B cell (primary cell): ENCODE data around the gene WDR5. TPM values are rescaled to one million over a fixed set of nuclear protein-coding genes. Genes with fewer than 3 reads are reported as not detected.

Source experiments
- ATAC-seq: fragments of 200-7000 bp; cut with Tn5 transposase; one replicate; pipeline ENCODE4 v1.10.0; 2021; ENCODE audit warnings: low read depth, mild to moderate bottlenecking, moderate number of reproducible peaks, moderate library complexity
- CTCF ChIA-PET: fragments of 350-600 bp; sonication (Branson Sonifier 250); formaldehyde crosslinking; loops from one replicate; lab custom pipeline; 2021; ENCODE audit warnings: antibody characterized with exemption, inconsistent platforms; lab: Charles Lee
- POLR2A ChIA-PET: fragments of 350-600 bp; sonication (Branson Sonifier 250); formaldehyde crosslinking; loops from one replicate; lab custom pipeline; 2021; ENCODE audit warnings: antibody characterized with exemption; lab: Charles Lee
- DNase-seq: peaks from one replicate; pipeline ENCODE4 v3.0.0; 2013
- H2AFZ ChIP-seq: 2 replicates; pipeline ENCODE4 v1.6.1; 2012; ENCODE audit warnings: mild to moderate bottlenecking, low read depth, low read length; ENCODE audit not compliant: insufficient read depth, poor library complexity, severe bottlenecking
- H3K27ac ChIP-seq, 2 donors: 1 replicate in 1 of 2; 2 replicates in 1 of 2; pipeline ENCODE4 v1.5.1; 2012 to 2013; ENCODE audit warnings: low read length in 2 of 2, mild to moderate bottlenecking in 2 of 2, moderate library complexity in 1 of 2
- H3K27me3 ChIP-seq, 4 experiments: fragments of 200-600 bp in 1 of 4; sonication (generic) in 1 of 4; replicated peaks in 1 of 4; 1 replicate in 2 of 4; 2 replicates in 2 of 4; pipeline versions ENCODE4 v1.6.1 to v1.7.0; 2013 to 2016; ENCODE audit warnings: low read length in 3 of 4, mild to moderate bottlenecking in 2 of 4, mixed read lengths in 1 of 4, moderate library complexity in 1 of 4; ENCODE audit not compliant: insufficient read depth in 4 of 4, control insufficient read depth in 3 of 4; ENCODE audit errors: control extremely low read depth in 1 of 4
- H3K36me3 ChIP-seq, 2 experiments: replicated peaks in 1 of 2; 1 replicate in 1 of 2; 2 replicates in 1 of 2; pipeline versions ENCODE4 v1.6.1 to v1.7.1; 2013; ENCODE audit warnings: low read length in 1 of 2; ENCODE audit not compliant: insufficient read depth in 2 of 2, control insufficient read depth in 1 of 2; ENCODE audit errors: control extremely low read depth in 1 of 2, extremely low read depth in 1 of 2
- H3K4me1 ChIP-seq, 2 donors: fragments of 200-600 bp in 1 of 2; sonication (generic) in 1 of 2; 1 replicate in 1 of 2; 2 replicates in 1 of 2; pipeline versions ENCODE4 v1.5.1 to v1.6.1; 2013 to 2017; ENCODE audit warnings: low read length in 2 of 2; ENCODE audit not compliant: control insufficient read depth in 2 of 2, insufficient read depth in 2 of 2
- H3K4me2 ChIP-seq: replicated peaks from 2 replicates; pipeline ENCODE3; 2012; ENCODE audit warnings: mild to moderate bottlenecking, low read depth, low read length; ENCODE audit not compliant: poor library complexity, severe bottlenecking
- H3K4me3 ChIP-seq, 5 experiments: fragments of 200-600 bp in 1 of 5; sonication (generic) in 1 of 5; 1 replicate in 3 of 5; 2 replicates in 2 of 5; pipeline versions ENCODE4 v1.5.1 to v1.7.0; 2011 to 2016; ENCODE audit warnings: low read length in 4 of 5, mild to moderate bottlenecking in 4 of 5, low read depth in 2 of 5, control low read depth in 1 of 5, moderate library complexity in 1 of 5; ENCODE audit not compliant: insufficient read depth in 1 of 5; ENCODE audit errors: control extremely low read depth in 1 of 5, extremely low read depth in 1 of 5
- H3K79me2 ChIP-seq: fragments of 200-600 bp; sonication (generic); one replicate; pipeline ENCODE4 v1.6.0; 2016; ENCODE audit warnings: low read length; ENCODE audit not compliant: control insufficient read depth, insufficient read depth
- H3K9ac ChIP-seq: fragments of 200-600 bp; sonication (generic); 2 replicates; pipeline ENCODE4 v1.6.1; 2017; ENCODE audit warnings: mild to moderate bottlenecking, low read length, moderate library complexity
- H3K9me3 ChIP-seq, 3 donors: one replicate each; pipeline versions ENCODE4 v1.6.1 to v1.7.1; 2013; ENCODE audit warnings: low read length in 2 of 3; ENCODE audit not compliant: control insufficient read depth in 2 of 3, insufficient read depth in 1 of 3; ENCODE audit errors: control extremely low read depth in 1 of 3
- H4K20me1 ChIP-seq: 2 replicates; pipeline ENCODE4 v1.6.0; 2012; ENCODE audit warnings: mild to moderate bottlenecking, low read length; ENCODE audit not compliant: insufficient read depth, control insufficient read depth, poor library complexity, severe bottlenecking
- H3K27ac Mint-ChIP-seq: one replicate; pipeline ENCODE4 v1.8.0; 2021; ENCODE audit warnings: mixed read lengths
- H3K27me3 Mint-ChIP-seq: one replicate; pipeline ENCODE4 v1.8.0; 2021; ENCODE audit warnings: mixed read lengths
- H3K4me1 Mint-ChIP-seq: one replicate; pipeline ENCODE4 v1.8.0; 2021; ENCODE audit warnings: mixed read lengths
- H3K4me3 Mint-ChIP-seq: one replicate; pipeline ENCODE4 v1.8.0; 2021; ENCODE audit warnings: mixed read lengths
- H3K9me3 Mint-ChIP-seq: one replicate; pipeline ENCODE4 v1.8.0; 2022; ENCODE audit warnings: mixed read lengths; ENCODE audit not compliant: insufficient read depth
- CTCF ChIP-seq: fragments of 200-600 bp; IDR thresholded peaks from one replicate; pipeline ENCODE4 v1.8.0; 2022; ENCODE audit warnings: antibody characterized with exemption, mild to moderate bottlenecking
- EZH2 ChIP-seq: IDR thresholded peaks from 2 replicates; pipeline ENCODE4 v1.6.1; 2012; ENCODE audit warnings: borderline replicate concordance, low read depth, mild to moderate bottlenecking, moderate library complexity, low read length; ENCODE audit not compliant: insufficient read depth, poor library complexity, severe bottlenecking
- WGBS: methylation state at CpG from one replicate; pipeline ENCODE4 v1.1.5; 2013; ENCODE audit warnings: missing lambda C conversion rate; ENCODE audit not compliant: insufficient coverage; 5-methylcytosine and 5-hydroxymethylcytosine counted together
- intact Hi-C: fragments of 100-400 bp; cut with micrococcal nuclease; formaldehyde crosslinking; loops from one replicate; pipeline ENCODE4 v1.10.0; 2022
- polyA plus RNA-seq: library from polyadenylated mRNA; depleted of rRNA; stranded (reverse); fragments of >200 nt; gene quantifications from 2 replicates; pipeline ENCODE4 v1.2.3, GENCODE V29; 2012
- total RNA-seq, 2 donors: library from RNA; stranded (reverse); fragments of 120-200 nt in 1 of 2; gene quantifications; 1 replicate in 1 of 2; 2 replicates in 1 of 2; pipeline versions ENCODE4 v1.2.3 to v1.2.4, GENCODE V29; 2013 to 2022

Gene WDR5
- total and polyA plus RNA-seq, 2 donors (not counting 1 experiment from before 2014, with no cell fraction given) = 18.0 to 23.8 TPM

DNA sequence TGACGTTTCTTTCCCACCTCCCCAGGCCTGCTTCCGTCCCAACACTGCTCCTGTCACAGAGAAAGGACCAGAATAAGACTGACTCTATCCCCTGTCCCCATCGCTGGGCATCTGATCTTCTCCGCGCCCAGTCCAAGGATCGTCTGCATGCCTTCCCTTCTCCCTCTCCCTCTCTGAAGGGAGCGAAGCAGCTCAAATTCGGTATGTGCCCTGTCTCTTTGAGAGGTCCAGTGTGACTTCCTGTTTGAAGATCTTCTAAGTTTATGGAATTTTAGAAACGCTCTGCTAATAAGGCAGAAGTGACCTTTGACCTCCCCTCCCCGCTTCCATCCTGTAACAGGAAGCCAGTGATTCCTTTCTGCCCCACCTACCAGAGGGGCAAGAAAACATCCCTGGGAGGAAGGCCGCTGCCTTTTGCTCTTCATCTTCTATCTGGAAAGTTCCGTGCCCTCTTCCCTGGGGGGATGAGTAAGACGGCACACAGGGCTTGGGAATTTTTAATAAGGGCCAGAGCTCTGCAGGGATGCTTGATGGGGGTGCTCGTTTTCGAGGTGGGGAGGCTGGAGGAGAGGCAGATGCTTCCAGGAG is 69.2 kb downstream of the WDR5 start:
- no peaks in the 10 kb centered on the region for H3K27me3 ChIP-seq
- POLR2A ChIA-PET = no interaction called here
- no peak for DNase-seq

More for the DNA sequence above, 69.2 kb downstream of the WDR5 start:
- H4K20me1 ChIP-seq = no peaks in the 10 kb centered on the region
- H3K4me1 Mint-ChIP-seq = no peaks in the 10 kb centered on the region
- no peaks in the 10 kb centered on the region for H3K4me1 ChIP-seq
- no peak overlapping the region for H2AFZ ChIP-seq
- H3K36me3 ChIP-seq = no peaks in the 10 kb centered on the region
- no peak for ATAC-seq
- peaks cover 2% of the 10 kb centered on the region for H3K9me3 Mint-ChIP-seq
- no peaks in the 10 kb centered on the region for H3K79me2 ChIP-seq
- TF ChIP-seq EZH2 (no peak), CTCF (no peak)
- CTCF ChIA-PET = interaction anchor here (1.3 kb wide), 1 partner anchor 69 kb away, joined by 3 read pairs; no protein-coding TSS in a partner anchor
- no peak overlapping the region for H3K27ac Mint-ChIP-seq
- H3K27me3 Mint-ChIP-seq = peaks cover 11% of the 10 kb centered on the region
- no peak overlapping the region for H3K4me3 ChIP-seq
- H3K4me3 Mint-ChIP-seq = no peak overlapping the region
- no peak overlapping the region for H3K4me2 ChIP-seq
- H3K9ac ChIP-seq = no peak overlapping the region
- no peak overlapping the region for H3K27ac ChIP-seq
- WGBS = 100% methylated on average over 3 of the region's 15 CpGs
- H3K9me3 ChIP-seq = peaks cover 0 to 8% (median 0%) of the 10 kb centered on the region in 3 donors
- intact Hi-C loops = no loop called here
